Stimulated activated CD4-positive, alpha-beta T cell treated with anti-CD3 and anti-CD28 coated beads, Interleukin-1b, Interleukin-23, amount 100 ng/mL, for 48 hours (primary cell): ENCODE data around the gene TNFRSF12A.

Source experiments
- DNase-seq: peaks from one replicate; pipeline ENCODE4 v3.0.0-alpha.2; 2020

TNFRSF12A gene

GRCh38 chr16:2986623-2987188 lies 33.5 kb upstream of the TNFRSF12A start:
- DNase-seq = no peak

GRCh38 chr16:2987286-2987685 lies 32.9 kb upstream of the TNFRSF12A start:
- DNase-seq = no peak

GRCh38 chr16:2987833-2988232 lies 32.3 kb upstream of the TNFRSF12A start:
- no peak for DNase-seq

DNA sequence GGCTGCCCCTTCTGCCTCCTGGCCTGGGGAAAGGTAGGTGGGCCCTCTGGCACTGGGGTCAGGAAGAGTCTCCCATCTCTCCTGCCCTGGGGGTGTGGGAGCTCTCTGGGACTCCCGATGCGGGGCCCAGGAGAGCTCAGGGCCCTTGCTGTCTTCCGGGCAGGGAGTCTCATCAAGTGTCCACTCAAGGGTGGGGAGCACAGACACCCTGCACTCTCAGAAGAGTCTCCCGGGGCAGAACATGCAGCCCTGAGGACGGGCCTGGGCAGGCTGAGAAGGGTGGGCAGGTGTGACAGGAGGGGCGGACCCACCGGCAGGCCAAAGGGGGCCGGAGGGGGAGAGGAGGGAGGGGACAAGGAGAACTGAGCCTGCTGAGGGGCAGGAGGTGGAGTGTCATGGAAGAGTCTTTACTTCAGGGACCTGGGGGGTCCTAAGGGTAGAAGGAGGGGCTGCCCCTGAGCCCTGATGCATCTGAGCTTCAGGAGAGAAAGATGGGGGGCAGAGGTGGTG lies 31.5 kb upstream of the TNFRSF12A start:
- no peak for DNase-seq

- no peak for DNase-seq
Measured at GRCh38 chr16:2990891-2991290, 29.3 kb upstream of the TNFRSF12A start.

DNA sequence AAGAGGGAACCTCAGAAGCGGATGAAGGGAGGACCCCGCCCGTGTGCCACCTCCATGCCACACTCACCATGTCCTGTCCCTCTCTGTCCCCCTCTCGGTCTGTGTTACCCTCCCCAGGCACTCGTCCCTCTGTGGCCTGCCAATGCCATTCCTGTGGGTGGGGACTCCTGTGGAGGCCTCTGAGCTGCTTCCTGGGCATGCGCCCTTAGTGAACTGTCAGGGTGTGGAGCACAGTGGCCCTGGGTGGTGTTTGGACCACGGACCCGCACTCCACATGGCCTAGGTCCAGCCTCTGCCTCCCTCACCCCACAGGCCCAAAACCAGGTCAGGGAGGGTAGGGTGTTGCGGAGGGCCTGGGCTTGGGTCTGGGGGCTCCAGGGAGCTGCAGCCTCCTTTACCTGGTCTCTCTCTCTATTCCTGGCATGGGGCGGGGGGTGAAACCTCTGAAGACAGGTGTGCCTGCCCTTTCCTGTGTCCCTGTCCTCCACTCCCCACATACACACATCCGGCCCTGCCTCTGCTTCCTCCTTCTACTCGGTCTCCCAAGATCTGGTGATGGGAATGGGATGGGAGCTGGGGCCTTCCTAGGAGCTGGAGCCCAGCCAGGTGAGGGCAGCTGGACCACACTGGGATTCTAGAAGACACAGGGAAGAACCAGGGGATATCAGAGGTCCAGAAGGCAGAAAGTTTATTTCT lies 28.5 kb upstream of the TNFRSF12A start:
- no peak for DNase-seq

DNA sequence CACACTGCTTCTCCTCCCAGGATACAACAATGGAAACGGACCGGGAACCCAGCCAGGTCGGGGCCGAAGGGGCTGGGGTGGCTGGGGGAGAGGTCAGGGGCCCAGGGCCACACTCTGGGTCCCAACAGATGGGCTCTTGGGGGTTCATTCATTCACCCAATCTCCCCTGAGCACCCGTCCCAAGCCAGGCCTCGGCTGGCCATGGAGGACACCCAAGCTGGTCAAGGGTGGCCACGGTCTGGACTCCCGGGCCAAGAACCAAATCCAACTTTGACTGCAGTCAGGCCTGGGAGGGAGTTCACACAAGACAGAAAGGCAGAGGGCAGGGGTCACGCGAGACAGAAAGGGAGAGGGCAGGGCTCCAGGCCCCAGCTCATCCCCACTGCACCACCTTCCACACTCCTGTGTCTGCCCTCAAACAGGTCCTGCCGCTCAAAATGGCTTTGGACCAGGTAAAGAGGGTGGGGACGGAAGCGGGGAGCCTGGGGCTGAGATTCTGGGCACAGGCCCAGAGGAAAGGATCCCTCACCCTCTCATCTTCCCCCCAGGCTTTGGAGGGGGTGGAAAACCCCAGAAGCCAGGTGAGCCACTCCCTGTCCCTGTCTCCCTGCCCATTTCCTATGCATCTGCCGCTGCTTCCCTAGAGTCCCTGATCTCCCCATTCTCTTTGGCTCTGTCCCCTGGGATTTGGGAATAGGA lies 27.6 kb upstream of the TNFRSF12A start:
- no peak for DNase-seq

DNA sequence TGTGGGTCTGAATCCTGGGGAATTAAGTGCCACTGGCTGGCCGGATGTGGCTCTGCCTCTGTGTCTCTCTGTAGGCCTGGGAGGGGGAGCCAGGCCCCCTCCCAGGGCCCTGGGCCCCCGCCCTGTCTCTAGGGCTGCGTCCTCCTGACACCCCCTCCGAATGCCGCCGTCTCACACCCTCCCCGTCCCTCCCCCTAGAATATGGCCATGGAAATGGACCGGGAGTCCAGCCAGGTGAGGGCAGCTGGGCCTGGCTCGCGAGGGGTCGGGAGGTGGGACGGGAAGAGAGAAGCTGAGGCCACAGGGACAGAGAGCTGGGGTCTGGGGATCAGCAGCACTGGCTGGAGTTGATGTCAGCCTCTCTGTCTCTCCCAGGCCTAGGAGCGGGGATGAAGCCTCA lies 23.9 kb upstream of the TNFRSF12A start:
- DNase-seq = no peak

GRCh38 chr16:2999929-3000328 lies 20.2 kb upstream of the TNFRSF12A start:
- DNase-seq = no peak

GRCh38 chr16:3000540-3000939 lies 19.6 kb upstream of the TNFRSF12A start:
- no peak for DNase-seq

- DNase-seq = no peak
Measured at GRCh38 chr16:3001316-3001715, 18.9 kb upstream of the TNFRSF12A start.

- peak; percentile 99 for DNase-seq
Measured at GRCh38 chr16:3003582-3004270, 16.4 kb upstream of the TNFRSF12A start.

DNA sequence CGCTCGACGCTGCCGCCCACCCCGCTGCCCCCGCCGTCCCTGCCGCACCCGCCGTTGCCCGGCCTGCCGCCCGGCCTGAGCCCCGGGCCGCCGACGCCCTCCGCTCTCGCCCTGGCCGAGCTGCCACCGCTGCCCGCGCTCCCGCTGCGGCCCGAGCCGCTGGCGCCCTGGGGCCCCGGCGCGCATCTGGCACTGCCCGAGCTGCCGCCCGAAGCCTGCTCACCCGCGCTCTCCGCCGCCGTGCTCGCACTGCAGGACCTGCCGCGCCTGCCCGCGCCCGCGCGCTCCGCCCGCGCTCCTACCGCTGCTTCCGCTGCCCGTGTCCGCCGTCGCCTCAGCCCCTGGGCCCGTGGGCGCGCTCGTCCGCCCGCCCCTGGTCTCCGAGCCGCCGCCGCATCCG lies 15.8 kb upstream of the TNFRSF12A start:
- DNase-seq = no peak

DNA sequence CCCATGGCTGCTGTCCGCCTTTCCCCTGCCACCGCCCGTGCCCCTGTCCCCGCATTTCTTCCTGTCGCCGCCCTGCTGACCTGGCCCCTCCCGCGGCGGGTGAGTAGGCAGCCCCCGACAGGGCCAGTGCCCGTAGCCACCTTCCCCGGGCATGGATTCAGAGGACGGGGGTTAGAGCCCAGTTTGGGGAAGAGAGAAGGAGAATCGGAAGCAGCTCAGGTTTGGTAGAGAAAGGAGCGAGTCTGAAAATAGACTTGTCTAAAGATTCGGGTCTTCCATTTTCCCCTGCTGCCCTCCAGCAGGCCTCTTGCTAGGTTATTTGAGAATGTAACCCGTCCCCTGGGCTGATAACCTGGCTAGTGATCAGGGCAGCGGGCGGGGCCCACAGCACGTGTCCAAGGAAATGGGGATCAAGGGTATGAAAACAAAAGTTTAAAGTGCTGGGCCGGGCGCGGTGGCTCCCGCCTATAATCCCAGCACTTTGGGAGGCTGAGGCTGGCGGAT lies 15.3 kb upstream of the TNFRSF12A start:
- DNase-seq = no peak

- no peak for DNase-seq
Measured at GRCh38 chr16:3007059-3007956, 12.9 kb upstream of the TNFRSF12A start.

DNA sequence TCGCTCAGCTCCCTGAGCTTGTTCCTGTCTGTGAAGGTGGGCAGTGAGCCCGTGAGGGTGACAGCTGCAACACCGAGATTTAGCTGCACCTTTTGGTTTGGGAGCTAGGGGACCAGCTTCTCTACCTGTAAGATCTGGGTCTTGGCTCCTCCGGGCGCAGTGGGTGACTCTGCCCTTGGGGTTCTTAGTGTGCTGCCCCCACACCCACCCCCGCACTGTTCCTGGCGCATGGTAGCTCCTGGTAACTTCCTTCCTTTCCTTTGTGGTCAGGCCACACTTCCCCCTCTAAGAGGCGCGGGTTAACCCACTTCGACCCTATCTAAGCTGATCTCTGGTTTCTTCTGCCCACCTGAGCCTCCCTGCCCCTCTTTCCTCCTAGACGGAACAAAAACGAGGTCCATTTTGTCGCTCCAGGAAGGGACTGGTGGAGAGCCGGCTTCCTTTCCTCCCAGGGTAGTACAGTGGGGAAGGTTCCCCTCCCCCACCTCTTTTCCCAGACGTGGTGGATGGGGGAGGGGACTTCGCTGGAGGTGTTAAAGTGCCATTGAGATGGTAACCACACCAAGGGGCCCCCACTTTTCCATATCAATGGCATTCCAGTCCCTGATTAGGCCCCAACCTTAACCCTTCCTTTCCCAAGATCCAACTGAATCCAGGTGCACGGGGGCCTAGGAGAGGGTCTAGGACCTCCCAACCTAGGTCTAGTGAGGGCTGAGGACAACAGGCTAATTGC lies 12.0 kb upstream of the TNFRSF12A start:
- no peak for DNase-seq

DNA sequence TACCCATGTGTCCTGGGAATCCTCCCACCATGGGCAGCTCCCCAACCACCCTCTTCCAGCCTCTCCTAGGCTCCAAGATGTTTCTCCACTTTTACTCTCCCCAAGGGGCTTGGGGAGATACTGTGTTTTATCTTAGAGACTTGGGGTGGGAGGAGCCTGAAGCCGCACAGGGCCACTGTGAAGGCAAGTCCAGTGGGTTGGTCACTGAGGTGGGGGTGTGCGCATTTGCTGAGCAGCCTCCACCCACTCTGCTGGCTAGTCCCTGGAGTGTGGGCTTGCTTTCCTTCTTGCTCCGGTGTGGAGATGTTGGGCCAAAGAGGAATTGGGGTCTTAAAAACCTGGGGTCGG lies 11.5 kb upstream of the TNFRSF12A start:
- DNase-seq = no peak

DNA sequence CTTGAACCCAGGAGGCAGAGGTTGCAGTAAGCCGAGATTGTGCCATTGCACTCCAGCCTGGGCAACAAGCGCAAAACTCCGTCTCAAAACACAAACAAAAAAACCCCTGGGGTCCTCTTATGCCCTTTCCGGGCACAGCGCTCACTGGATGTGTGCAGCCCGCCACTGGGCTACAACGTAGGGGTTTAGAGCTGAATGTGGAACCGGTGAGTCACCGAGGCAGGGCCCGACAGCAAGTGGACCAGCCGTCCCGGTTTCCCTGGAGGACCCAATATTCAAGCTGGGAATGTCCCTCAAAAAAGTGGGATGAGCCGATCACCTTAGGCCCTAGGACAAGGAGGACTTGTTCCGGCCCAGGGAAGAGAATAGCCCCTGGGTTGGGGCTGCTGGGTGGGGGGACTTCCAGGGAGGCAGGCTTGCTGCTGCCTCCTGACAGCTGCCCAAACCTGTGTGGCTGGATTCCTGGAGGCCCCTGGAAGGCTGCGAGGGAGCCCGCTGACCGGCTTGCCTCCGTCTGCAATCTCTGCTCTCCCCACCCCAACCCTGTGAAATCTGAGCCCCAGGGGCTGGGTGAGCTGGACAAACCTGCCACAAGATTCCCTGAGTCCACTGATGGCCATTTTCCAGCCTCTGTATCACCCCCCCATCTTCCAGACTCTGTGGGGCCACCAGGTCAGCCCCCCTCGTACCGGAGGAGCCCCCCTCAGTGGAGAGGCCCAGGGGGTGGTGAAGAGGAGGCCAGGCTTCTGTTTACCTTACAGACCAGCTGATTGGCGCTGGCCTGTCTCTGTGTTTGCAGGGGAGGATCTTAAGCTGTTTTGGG lies 10.4 kb upstream of the TNFRSF12A start:
- DNase-seq = no peak

DNA sequence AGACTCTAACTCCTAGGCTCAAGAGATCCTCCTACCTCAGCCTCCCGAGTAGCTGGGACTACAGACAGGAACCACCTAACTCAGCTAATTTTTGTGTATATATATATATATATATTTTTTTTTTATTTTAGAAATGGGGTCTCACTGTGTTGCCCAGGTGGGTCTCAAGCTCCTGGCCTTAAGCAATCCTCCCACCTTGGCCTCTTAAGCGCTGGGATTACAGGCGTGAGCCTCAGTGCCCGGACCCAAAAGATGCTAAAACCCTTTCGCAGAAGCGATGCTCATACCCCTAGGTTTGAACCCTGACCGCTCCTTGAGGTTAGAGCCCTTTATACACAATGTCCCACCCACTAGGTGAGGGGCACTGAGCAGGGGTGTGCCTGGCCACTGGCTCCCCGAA lies 9.7 kb upstream of the TNFRSF12A start:
- no peak for DNase-seq

DNA sequence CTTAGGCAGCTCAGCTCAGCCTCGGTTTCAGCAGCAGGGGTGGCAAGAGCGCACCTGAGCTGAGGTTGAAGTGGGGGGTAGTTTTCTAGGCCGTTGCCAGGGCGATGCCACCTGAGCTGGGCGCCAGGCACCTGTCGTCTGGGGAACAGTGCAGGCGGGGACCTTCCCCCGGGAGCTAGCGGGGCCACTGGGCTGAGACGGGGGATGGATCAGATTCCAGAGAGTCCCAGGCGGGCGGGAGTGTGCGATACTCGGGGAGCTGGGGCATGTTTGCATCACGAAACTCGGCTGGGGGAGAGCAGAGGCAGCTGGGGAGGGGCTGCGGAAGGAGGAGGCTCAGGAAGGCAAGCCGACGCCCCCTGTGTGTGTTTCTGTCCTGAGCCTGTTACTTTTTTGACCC lies 7.9 kb upstream of the TNFRSF12A start:
- no peak for DNase-seq
